ENCODE measurements around the gene GPR179. TPM values are rescaled to one million over a fixed set of nuclear protein-coding genes. Genes with fewer than 3 reads are reported as not detected.

Gene GPR179
- polyA plus RNA-seq, 1 donor = 0.28 TPM

DNA sequence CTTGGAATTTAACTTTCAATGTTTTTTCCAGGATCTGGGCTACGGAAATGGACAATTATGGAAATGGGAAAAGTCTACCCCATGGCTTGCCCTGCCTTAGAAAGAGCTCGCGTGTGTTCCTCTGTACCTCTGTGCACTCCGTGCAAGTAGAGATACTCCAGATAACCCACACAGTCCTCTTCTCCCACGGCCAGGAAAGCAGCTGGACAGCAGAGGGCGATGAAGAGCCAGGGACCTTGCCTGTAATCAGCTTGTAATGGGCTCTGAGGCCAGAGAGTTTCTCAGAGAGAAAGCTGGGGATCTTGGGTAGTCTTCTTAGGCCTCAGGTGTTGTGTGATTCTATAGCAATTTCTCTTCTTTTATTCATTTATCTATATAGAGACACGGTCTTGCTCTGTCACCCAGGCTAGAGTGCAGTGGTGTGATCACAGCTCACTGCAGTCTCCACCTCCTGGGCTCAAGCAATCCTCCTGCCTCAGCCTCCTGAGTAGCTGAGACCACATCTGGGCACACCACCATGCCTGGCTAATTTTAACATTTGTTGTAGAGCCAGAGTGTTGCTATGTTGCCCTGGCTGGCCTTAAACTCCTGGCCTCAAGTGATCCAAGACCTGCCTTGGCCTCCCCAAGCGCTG, 5.5 kb upstream of the GPR179 start:
- peak; percentile 88 for DNase-seq

- no peak for DNase-seq
These were observed 2.0 kb upstream of the GPR179 start for GRCh38 chr17:38345743-38346142.

DNA sequence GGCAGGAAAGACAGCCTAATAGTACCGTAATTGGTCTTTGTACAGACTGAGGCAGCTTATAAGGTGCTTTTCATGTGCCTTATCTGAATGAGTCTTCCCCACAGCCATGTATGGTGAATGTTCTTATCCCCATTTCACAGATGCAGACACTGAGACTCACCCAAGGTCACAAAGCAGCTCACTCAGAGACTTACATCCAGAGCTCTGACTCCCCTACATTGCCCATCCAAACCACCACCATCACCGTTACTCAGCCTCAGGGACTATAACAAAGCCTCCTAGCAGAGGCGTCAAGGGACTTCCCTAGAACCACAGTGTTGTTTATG, 627 bp upstream of the GPR179 start:
- DNase-seq = no peak

DNA sequence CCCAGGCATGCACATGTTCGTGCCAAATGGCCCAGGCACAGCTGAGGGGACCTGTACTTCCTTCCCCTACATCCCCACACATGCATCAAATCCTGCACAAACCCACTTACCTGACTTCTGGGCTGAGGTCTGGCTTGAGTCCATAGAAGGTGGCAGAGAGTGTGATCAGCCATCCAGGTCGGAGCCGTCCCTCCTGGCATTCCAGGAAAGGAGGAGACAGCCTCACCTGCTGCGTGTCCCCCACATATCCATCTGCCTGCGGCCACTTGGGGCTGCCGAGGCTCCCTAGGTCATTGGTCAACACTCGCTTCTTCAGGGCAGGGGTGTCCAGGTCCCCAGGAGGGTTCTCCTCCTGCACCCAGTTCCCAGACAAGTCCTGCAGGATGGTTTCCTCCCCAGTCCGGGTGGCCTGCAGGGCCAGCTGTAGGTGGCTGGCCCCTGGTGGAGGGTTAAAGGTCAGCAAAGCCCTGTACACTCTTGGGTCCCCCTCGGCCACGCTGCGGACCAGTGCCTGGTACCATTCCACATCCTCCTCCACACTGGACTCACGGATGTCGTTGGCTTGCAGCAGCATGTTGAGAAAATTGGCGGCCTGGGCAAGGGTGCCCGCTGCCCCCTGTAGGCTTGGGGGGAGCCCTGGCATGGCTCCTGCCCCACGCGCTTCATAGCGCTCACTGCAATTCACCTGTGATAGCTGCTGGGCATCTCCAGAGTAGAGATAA, 709 bp downstream of the GPR179 start:
- no peak for DNase-seq

GRCh38 chr17:38341035-38341721, 2.6 kb downstream of the GPR179 start:
- no peak for DNase-seq

- no peak for DNase-seq
These were observed 3.9 kb downstream of the GPR179 start for GRCh38 chr17:38339891-38340290.

DNA sequence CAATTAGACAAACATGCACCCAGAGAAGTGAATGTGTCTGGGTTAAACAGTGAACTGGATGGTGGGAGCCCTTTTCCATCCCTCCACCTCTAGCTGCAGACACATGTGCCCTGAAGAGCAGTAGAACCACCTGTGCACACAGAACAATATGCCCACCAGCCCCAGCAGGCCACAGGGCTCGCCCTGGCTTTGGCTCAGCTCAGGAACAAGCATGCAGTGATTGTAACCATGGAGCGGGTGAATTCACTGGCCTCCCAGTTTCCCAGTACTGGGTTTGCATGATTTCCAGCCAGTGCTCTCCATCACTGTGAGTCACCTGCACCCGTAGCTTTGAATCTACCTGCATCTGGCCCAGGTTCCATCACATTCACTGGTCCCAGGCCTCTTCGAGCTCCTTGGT, 5.2 kb downstream of the GPR179 start:
- DNase-seq = no peak

DNA sequence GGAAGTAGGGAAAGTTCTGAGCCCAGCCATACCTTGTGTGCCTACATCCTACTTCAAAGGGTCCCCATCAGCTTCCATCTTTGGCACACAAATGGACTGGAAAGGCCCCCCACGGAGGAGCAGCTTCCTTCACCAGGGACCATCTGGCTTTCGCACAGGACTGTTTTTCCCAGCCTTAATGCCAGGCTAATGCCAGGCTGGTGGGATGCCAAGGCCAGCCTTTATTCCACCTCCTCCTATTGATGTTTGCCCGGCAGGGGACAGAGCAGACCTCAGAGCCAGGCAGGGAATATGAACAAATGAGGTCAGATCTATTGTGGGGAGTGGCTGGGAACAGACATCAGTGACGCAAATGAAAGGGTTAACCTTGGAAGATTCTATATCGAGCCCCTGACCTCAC, 5.7 kb downstream of the GPR179 start:
- no peak for DNase-seq

- DNase-seq = no peak
These were observed 6.9 kb downstream of the GPR179 start for GRCh38 chr17:38336838-38337237.

- no peak for DNase-seq
These were observed 9.0 kb downstream of the GPR179 start for GRCh38 chr17:38334480-38335364.

- no peak for DNase-seq
These were observed 10.0 kb downstream of the GPR179 start for GRCh38 chr17:38333635-38334295.

DNA sequence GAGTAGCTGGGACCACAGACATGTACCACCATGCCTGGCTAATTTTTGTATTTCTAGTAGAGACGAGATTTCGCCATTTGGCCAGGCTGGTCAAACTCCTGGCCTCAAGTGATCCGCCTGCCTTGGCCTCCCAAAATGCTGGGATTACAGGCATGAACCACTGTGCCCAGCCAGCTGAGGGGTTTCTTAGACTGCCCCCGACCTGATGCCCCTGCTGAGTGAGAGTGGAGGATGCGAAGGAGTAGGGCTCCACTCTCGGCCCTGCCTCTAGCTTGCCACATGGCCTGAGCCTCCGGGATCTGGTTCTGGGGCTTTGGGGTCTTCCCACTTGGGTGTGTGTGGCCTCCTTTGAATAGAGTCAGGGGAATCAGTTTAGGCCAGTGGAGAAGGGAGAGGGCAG, 11.0 kb downstream of the GPR179 start:
- no peak for DNase-seq

DNA sequence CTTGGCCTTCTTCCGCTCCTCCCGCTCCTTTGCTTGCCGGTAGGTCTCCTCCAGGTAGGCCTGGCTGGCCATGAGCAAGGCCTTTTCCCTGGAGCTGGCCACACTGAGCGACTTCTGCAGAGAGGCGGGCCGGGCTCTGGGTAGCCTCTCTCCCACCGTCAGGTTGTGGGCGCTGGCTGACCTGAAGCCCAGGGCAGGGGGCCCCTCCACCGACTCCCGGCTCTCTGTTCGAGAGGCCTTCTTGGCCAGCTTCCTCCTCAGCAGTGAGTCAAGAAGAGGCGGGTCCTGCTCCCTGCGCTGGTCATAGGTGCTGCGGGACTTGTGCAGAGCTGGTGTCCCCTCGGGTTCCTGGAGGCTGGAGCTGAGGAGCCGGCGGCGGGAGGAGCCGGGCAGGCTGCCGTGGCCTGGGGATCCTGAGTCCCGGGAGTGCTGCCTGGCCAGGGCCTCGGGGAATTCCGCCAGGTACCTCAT, 12.8 kb downstream of the GPR179 start:
- no peak for DNase-seq

DNA sequence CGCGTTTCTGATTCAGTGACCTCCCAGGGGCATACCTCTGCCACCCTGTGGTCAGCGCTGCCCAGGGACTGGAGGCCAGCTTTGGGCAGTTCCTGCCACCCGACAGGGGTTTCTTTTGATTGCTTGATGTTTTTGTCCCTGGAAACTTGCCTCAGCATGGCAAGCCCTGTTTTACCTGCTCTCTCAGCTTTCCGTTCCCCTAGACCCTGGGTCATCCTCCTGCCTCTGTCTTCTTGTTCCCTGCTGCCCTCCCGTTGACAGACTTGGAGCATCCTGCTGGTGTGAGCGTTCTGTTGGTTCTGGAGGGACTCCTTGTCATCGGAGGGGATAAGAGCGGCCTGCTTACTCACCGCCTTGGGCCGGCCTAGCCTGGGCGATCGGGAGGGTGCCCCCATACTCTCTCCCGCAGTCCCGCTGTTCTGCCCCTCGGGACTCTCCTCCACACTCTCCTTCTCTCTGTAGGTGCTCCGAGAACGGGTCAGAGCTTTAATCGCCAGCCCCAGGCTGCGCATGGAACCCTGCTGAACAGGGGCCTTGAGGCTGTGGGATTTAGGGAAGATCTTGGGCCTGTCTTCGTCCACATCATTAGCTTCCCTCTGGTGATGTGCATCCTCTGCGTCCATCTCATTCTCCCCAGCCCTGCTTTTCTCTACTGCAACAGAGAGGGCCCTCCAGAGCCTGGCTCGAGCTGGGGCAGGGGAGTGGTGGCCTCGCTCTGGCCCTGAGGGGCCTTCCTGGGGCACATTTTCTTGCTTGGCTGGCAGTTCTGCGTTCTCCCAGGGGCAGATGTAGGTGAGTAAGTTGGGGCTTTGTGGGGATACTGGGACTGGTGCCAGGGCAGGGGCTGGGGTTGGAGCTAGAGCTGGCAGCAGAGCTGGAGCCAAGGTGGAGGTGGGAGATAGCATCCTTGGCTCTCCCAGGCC, 13.7 kb downstream of the GPR179 start:
- DNase-seq = no peak

- no peak for DNase-seq
These were observed 14.5 kb downstream of the GPR179 start for GRCh38 chr17:38329284-38329683.

GRCh38 chr17:38328620-38329019, 15.1 kb downstream of the GPR179 start:
- DNase-seq = no peak

GRCh38 chr17:38327936-38328335, 15.8 kb downstream of the GPR179 start:
- DNase-seq = no peak

- no peak for DNase-seq
These were observed 16.6 kb downstream of the GPR179 start for GRCh38 chr17:38326996-38327792.

- no peak for DNase-seq
These were observed 18.4 kb downstream of the GPR179 start for GRCh38 chr17:38325221-38325851.

Measured in left kidney (tissue), 2 donors.